Daoy (cell line): Measurements from ENCODE around the gene TOMM40. TPM values are rescaled to one million over a fixed set of nuclear protein-coding genes. Genes with fewer than 3 reads are reported as not detected.
"Not testable (repeated sequence)": the region's sequence is repeated elsewhere in the genome, so short reads cannot be mapped to it uniquely, and the experiment has no call there.

Experiments
- DNase-seq: peaks from one replicate; pipeline ENCODE4 v3.0.0-alpha.2; 2015; ENCODE audit warnings: low read depth
- total RNA-seq: library from RNA; depleted of rRNA; stranded (reverse); fragments of >200 nt; shearing (Covaris generic); gene quantifications from 2 replicates; pipeline ENCODE4 v1.2.3, GENCODE V29; 2014

Gene TOMM40
- total RNA-seq, 1 experiment from 2014 or later: 170 TPM

DNA sequence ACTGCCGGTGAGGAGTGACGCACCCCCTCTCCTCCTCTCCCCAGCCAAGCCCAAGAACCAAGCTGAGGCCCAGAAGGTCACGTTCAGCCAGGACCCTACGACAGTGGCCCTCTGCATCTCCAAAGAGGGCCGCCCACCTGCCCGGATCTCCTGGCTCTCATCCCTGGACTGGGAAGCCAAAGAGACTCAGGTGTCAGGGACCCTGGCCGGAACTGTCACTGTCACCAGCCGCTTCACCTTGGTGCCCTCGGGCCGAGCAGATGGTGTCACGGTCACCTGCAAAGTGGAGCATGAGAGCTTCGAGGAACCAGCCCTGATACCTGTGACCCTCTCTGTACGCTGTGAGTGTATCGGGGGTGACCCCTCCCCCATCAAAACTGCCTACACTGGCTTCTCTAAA, 19.2 kb upstream of the TOMM40 start:
- DNase-seq: no peak

DNA sequence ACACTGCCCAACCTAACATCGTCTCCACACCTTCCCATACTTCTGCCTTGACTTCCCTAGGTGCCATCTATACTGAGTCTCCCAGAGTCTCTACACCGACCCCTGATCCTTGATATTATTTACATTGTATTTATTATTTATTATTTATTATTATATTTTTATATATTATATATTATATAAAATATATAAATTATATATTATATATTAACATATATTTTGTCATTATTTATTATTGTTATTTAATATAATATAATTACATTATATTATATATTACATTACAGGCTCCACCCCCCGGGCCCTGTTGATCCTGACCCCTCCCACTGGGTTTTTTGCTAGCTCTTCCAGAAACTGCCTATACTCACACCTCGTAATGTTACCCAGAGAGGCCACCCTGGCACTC, 18.4 kb upstream of the TOMM40 start:
- DNase-seq: no peak

DNA sequence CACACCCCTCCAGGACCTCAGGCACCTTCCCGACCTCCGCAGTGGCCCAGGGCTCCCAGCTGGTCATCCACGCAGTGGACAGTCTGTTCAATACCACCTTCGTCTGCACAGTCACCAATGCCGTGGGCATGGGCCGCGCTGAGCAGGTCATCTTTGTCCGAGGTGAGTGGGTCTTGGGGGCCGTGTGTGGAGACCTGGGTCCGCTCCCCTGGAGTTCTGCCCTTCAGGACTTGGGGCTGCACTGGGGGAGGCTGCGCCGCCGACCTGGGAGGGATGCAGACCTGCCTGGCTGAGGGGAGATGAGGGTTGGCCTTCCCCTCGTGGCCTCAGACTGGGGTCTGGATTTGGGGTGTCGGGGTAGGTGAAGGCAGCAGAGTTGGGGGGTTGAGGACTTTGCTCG, 16.7 kb upstream of the TOMM40 start:
- no peak for DNase-seq

DNA sequence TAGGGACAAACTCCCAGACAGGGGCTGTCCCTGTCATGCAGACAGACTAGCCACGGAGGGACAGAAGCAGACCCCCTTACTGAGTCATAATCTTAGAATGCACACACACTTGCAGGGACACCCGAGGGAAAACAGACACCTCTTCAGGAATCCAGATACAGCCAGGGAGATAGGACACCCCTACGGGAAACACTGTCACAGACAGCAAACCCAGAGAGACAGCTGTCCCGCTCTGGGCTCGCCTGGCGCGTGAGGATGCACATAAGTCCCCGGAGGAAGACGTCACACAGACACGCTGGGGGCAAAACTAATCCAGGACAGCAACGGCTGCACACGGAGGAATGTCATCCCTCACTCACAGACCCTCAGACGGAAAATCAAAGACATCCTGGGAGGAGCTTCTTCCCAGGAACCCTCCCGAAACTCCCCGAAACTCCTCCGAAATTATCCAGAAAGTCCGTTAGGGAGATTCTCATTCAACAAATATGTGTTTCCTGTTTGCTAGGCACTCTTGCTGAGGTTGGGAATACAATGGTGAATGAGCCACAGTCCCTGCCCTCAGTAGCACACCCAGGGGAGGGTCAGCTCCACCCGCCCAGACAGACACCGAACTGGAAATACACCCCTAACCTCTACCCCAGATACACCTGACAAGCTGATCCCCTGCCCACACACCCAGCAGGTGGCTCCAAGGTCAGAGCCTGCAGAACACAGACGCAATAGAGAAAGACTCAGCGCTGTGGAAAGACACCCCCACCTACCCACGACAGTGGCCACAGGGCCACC, 15.2 kb upstream of the TOMM40 start:
- peak; percentile 75 for DNase-seq

DNA sequence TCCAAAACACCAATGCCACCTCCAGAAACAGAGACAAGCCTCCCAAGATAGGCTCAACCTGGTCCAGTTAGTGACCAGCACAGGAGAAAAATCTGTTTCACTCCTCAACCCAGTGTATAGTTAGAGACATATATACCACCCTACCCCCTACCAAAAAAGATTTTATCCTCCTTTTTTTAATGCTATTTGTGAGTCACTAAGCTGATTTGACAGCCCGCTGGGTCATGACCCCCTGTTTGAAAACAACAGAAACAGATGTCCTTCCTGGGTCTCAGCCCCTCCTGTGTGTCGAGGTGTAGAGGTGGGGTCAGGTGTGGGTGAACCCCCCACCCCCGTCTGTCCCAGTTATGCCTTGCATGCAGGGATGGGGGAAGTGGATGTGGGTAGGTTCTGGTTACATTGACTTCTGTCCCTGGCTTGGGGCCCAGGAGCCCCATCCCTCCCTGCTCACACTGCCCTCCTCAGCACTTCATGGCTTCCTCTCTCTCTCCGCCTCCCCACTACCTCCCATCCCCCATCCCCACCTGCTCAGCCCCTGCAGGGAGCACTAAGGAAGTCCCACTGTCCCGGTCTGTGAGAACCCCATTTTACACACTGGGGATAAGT, 14.0 kb upstream of the TOMM40 start:
- DNase-seq: peak; percentile 34

DNA sequence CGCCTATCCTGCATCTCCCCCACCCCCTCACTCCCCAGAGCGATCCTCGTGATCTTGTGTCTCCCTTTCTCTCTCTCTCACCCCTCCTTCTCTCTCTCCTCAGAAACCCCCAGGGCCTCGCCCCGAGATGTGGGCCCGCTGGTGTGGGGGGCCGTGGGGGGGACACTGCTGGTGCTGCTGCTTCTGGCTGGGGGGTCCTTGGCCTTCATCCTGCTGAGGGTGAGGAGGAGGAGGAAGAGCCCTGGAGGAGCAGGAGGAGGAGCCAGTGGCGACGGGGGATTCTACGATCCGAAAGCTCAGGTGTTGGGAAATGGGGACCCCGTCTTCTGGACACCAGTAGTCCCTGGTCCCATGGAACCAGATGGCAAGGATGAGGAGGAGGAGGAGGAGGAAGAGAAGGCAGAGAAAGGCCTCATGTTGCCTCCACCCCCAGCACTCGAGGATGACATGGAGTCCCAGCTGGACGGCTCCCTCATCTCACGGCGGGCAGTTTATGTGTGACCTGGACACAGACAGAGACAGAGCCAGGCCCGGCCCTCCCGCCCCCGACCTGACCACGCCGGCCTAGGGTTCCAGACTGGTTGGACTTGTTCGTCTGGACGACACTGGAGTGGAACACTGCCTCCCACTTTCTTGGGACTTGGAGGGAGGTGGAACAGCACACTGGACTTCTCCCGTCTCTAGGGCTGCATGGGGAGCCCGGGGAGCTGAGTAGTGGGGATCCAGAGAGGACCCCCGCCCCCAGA, 12.8 kb upstream of the TOMM40 start:
- no peak for DNase-seq

DNA sequence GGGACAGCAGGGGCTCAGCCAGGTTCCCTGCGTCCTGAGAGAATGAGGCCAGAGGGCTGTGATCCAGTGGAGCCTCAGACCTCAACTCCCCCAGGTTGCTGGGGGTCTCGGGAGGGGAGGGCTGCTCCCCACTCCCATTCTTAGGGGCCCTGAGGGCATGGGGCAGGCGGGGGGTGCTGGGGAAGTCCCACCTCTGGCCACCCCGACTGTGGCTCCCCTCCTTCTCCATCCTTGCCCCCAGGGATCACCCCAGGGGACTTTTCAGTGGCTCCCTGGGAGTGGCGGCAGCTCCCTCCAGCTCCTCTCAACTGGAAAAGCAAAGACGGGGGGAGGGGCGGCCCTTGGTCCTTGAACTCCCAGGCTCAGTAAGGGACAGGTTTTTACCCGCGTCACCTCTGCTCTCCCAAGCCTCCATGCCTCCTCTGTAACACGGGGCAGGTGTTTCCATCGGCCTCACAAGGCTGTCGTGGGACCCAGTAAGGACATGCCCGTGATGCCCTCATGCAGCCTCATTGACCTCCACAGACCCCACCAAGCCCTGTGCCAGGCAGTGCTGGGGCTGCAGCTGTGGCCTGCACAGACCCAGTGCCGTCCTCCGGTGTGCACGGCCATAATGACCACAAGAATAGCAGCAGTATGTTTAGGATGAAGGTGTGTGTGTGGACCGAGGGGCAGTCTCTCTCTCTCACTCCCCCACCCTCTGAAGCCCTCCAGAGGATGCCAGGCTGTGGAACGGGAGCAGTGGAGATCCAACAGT, 11.6 kb upstream of the TOMM40 start:
- DNase-seq: no peak

DNA sequence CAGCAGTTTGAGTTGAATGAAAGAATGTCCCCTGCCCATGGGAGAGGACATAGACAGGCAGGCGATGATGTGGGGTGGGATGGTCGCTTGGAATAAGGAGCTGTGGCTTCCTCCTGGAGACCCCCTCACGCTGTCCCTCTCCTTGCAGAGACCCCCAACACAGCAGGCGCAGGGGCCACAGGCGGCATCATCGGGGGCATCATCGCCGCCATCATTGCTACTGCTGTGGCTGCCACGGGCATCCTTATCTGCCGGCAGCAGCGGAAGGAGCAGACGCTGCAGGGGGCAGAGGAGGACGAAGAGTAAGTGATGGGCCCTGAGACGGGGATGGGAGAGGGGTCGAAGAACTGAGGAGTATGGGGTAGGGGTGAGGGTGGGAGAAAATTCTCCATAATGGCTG, 9.0 kb upstream of the TOMM40 start:
- DNase-seq: no peak

DNA sequence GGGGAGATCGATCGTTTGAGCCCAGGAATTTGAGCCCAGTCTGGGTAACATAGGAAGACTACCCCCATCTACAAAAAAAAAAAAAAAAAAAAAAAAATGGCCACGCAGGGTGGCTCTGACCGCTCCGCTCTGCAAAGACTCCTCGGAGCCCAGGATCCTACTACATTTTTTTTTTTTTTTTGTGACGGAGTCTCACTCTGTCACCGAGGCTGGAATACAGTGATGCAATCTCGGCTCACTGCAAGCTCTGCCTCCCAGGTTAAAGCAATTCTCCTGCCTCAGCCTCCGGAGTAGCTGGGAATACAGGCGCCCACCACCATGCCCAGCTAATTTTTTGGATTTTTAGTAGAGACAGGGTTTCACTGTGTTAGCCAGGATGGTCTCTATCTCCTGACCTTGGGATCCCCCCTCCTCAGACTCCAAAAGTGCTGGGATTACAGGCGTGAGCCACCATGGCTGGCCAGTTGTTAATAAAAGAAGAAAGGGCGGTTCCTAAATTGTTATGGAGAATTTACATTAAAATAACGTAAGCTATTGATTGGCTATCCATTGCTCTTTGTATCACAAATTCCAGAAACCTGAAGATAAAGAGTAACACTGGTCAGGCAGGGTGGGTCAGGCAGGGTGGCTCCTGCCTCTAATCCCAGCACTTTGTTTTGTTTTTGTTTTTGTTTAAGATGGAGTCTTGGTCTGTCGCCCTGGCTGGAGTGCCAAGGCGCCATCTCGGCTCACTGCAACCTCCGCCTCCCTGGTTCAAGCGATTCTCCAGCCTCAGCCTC, 8.2 kb upstream of the TOMM40 start:
- not testable (repeated sequence) for DNase-seq

DNA sequence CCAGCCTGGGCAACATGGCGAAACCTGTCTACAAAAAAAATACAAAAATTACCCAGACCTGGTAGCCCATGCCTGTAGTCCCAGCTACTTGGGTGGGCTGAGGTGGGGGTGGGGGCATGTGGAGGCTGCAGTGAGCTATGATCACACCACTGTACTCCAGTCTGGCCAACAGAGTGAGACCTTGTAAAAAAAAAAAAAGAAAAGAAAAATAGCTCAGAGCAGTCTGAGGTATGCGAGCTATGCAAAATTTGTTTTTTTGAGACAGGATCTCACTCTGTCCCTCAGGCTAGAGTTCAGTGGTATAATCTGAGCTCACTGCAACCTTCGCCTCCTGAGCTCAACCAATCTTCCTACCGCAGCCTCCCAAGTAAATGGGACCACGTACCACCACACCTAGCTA, 7.1 kb upstream of the TOMM40 start:
- no peak for DNase-seq

DNA sequence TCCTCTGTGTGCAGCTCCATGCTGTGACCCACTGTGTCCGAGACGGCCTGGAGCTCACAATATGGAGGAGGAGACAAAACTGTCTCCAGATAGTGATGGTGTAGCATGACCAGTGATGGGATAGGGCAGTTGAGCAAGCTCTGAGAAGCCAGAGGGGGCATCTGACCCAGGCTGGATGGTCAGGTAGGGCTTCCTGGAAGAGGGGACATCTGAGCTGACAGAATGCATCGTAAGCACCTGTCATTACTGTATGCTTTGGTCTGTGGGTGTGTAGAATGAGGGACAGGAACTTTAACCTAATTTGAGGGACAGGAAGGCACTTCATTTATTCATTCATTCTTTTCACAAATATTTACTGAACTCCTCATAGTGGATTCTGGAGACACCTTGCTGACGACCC, 6.5 kb upstream of the TOMM40 start:
- no peak for DNase-seq

DNA sequence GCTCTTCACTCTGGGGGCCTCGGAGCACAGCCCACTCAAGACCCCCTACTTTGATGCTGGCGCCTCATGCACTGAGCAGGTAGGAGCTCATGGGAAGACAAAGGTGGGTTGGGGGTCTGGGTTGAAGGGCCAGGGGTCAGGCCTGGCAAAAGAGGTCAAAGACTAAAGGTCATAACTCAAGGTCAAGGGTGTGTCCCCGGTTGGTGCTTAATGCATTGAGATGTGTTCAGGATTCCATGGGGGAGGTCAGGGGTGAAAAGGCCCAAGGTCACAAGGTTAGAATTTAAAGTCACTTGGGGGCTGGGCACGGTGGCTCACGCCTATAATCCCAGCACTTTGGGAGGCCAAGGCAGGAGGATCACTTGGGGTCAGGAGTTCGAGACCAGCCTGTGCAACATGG, 4.9 kb upstream of the TOMM40 start:
- no peak for DNase-seq

DNA sequence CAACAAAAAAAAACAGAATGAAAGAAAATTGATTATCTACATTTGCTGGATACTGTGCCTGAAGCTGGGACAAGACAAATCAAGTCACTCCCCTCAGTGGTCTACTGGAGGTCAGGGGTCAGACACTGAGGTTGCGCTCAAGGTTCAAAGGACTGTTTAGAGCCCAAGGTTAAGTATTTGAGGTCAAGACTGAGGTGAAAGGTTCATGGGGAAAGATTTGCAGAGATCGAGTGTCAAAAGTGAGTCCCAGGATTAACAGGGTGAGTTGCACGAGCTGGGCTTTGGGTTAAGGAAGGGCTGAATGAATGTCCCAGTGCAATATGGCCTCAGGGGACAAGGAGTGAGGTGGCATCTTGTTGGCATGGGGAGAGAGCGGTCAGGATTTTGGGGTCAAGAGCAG, 3.4 kb upstream of the TOMM40 start:
- no peak for DNase-seq

DNA sequence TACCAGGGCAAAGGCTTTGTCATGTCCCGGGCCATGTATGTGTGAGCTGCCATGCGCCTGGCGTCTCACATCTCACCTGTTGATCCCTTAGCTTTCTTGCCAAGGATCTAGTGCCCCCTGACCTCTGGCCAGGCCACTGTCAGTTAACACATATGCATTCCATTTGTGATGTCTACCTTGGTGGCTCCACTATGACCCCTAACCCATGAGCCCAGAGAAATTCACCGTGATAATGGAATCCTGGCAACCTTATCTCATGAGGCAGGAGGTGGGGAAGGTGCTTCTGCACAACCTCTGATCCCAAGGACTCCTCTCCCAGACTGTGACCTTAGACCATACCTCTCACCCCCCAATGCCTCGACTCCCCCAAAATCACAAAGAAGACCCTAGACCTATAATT, 2.7 kb upstream of the TOMM40 start:
- not testable (repeated sequence) for DNase-seq

DNA sequence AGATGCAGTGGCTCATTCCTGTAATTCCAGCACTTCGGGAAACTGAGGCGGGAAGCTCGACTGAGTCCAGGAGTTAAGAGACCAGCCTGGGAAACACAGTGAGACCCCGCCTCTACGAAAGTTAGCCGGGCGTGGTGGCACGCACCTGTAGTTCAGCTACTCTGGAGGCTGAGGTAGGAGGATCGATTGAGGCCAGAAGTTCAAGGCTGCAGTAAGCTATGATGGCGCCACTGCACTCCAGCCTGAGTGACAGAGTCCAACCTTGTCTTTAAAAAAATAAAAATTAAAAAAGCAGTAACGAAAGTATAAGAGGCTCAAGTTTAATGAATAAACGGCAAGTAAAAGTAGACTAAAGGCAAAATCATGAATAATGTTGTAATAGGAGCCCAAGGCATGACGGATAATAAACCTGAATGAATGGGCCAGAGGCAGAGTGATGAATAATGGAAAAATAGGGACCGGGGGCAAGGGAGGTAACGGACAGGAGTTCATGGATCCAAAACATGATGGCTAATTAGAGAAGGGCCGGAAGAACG, 1.2 kb upstream of the TOMM40 start:
- no peak for DNase-seq

DNA sequence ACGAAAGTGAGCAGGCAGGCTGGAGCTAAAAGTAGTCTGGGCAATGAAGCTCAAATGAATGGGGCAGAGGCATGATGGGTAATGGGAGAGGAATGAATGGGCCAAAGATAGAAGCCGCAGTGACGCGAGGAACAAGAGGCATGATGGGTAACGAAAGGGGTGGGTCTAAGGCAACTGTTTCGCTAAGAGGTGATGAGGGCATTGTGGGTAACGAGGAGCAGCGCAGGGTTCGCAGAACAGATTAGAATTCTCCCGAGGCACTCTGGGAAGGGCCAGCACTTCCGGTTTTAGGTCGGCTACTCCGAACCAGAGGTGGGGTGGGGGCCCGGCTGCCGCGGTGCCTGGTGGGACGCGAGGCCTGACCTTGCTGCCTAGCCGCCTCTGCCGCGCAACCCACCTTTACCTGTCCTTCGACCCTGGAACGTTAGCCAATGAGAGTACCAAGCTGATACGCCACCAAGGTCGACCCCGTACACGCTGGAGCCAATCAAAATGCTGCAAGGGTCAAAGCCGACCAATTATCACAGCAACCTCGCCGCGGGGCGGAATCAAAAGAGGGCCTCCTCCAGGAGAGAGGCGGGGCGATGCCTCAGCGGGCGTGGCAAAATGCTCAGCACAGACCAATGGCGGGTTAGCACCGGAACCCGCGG, 563 bp upstream of the TOMM40 start:
- DNase-seq: peak; percentile 100

DNA sequence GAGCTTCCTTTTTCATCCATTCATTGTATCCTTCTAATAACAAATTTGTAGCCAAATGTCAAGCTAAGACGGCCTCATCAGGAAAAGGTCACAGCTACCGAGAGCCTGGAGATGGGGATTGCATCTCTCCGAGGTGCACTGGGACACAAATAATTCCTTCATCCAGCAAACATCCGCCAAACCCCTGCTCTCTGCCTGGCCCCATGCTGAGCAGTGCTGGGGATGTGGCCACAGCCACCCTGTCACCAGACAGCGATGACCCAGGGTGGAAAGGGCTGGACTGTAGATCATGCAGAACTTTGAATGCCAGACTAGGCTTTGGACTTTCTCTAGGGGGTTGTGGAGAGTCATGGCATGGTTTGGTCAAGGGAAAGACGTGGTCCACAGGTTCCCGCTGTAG, 1.9 kb downstream of the TOMM40 start:
- DNase-seq: no peak

DNA sequence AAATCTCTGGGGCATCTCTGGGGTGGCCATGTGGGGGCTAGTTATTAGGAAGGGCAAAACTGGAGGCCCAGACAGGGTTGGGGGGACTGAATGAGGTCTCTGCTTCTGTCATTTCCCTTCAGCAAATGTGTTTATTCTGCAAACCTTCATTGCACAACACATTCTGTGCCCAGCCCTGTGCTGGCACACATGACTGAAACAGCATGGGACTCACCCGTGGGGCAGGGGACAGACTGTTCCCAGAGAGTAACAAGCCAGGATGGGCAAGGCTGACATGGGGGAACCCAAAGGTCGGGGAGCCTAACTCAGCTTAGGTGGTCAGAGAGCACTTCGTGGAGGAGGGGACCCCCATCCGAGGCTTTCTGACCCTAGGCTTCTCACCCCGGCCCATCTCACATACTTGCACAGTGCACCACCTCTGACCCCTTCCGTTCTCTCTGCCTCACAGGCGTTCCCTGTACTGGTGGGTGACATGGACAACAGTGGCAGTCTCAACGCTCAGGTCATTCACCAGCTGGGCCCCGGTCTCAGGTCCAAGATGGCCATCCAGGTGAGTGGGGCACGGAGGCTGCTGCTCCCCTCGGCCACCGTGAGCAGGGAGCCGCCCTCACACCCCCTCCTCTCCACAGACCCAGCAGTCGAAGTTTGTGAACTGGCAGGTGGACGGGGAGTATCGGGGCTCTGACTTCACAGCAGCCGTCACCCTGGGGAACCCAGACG, 2.4 kb downstream of the TOMM40 start:
- DNase-seq: no peak

DNA sequence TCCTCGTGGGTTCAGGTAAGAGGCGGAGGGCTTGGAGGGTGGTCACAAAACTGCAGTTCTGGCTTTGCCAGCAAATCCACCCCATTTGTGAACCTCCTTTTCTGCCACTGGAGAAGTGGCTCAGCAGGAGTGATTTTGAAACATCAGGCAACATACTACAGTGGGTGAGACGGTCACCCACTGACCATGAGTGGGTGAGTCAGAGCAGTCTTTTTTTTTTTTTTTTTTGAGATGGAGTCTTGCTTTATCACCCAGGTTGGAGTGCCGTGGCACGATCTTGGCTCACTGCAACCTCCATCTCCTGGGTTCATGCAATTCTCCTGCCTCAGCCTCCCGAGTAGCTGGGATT, 3.0 kb downstream of the TOMM40 start:
- DNase-seq: no peak

DNA sequence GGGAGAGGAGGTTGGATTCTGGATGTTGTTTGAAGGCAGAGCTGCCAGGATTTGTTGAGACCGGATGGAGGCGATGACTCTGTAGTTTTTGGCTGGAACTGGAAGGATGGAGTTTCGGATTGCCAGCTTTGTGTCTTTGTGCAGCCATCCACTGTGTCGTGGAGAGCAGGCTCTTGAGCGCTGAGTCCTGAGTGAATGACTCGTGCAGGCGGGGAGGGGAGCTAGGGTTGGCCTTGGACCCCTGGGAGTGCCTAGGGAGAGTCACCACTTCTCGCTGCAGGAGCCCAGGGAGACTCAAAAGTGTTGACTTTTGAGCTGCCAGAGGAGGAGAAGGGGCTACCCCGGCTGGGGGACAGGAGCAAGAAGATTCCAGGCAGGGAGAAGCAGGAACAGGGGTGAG, 3.9 kb downstream of the TOMM40 start:
- DNase-seq: no peak
